AG04449 (cell line): ENCODE measurements around the gene IFNLR1.

Experiments used
- CTCF ChIA-PET: fragments of 350-600 bp; formaldehyde crosslinking; extraction: SDS; loops from one replicate; lab custom pipeline; 2021; ENCODE audit warnings: antibody characterized with exemption; lab: Yijun Ruan, JAX
- POLR2A ChIA-PET: fragments of 400-600, 350-600 bp; formaldehyde crosslinking; extraction: SDS; loops from one replicate; lab custom pipeline; 2020; ENCODE audit warnings: antibody characterized with exemption, inconsistent platforms; lab: Yijun Ruan, JAX
- DNase-seq: peaks from one replicate; pipeline ENCODE4 v3.0.0-alpha.2; 2010; ENCODE audit warnings: low read depth, low spot score
- H3K4me3 ChIP-seq: 2 replicates; pipeline ENCODE4 v1.5.1; 2011; ENCODE audit warnings: low read depth, mild to moderate bottlenecking, control low read depth, low read length
- TF ChIP-seq, protein P1 (sequence below): IDR thresholded peaks from one replicate; pipeline ENCODE4 v1.5.1; 2011; ENCODE audit warnings: mild to moderate bottlenecking, moderate library complexity, low read length, control low read depth, inconsistent platforms; ENCODE audit not compliant: insufficient read depth; ENCODE audit errors: missing control alignments

Gene IFNLR1

DNA sequence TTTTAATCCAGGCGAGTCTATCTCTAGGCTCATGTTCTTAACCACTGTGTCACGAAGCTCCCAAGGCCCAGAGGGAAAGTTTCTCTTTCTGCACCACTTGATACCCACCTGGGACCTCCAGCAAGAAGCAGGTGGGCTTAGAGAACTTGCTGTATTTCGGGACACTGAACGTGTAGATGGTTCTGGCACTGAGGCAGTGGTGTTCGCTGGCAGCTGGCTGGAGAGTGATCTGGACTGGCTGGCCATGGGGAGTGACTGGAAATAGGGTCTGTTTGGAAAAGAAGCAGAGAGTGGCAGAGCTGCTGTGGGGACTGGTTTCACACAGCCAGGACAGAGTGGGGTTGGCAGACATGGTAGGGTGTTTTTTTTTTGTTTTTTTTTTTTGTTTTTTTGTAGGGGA, 27.7 kb downstream of the IFNLR1 start:
- POLR2A ChIA-PET = no interaction called here
- DNase-seq = no peak
- H3K4me3 ChIP-seq = no peak overlapping the region
- CTCF ChIA-PET = interaction anchor here (0.8 to 2.3 kb wide), 2 partner anchors 9 to 43 kb away, joined by 3 to 26 read pairs; no protein-coding TSS in a partner anchor
- TF ChIP-seq, protein P1, sequence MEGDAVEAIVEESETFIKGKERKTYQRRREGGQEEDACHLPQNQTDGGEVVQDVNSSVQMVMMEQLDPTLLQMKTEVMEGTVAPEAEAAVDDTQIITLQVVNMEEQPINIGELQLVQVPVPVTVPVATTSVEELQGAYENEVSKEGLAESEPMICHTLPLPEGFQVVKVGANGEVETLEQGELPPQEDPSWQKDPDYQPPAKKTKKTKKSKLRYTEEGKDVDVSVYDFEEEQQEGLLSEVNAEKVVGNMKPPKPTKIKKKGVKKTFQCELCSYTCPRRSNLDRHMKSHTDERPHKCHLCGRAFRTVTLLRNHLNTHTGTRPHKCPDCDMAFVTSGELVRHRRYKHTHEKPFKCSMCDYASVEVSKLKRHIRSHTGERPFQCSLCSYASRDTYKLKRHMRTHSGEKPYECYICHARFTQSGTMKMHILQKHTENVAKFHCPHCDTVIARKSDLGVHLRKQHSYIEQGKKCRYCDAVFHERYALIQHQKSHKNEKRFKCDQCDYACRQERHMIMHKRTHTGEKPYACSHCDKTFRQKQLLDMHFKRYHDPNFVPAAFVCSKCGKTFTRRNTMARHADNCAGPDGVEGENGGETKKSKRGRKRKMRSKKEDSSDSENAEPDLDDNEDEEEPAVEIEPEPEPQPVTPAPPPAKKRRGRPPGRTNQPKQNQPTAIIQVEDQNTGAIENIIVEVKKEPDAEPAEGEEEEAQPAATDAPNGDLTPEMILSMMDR = no peak

DNA sequence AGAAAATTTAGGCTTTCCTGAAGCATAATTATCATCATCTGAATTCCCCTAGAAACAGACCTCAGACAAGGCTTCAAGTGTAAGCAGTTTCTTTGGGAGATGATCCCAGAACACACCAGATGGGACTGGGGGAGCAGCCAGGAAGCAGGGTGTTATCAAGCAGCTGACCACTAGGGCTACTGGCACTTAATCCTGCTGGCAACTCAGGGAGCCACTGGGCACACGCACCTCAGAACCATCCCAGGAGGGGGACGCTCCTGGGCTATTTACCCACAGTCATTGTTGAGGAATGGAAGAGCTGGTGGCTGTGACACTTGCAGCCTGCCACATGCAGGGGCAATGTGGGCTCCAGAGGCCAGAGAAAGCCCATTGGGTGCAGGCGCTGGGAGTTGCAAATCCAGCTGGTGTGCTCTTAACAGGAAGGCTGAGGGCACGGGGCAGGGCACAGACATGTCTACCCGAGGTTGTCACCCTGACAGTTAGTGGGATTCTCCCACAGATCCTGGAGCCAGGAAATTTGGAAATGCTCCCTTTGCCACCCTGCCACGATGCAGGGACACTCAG, 29.1 kb downstream of the IFNLR1 start:
- no peak overlapping the region for H3K4me3 ChIP-seq
- no peak for DNase-seq
- ChIA-PET CTCF (interaction anchor here (1.1 to 2.3 kb wide), 2 partner anchors 8 to 14 kb away, joined by 3 to 26 read pairs; no protein-coding TSS in a partner anchor), POLR2A (no interaction called here)
- TF ChIP-seq, protein P1 = peak; percentile 27

DNA sequence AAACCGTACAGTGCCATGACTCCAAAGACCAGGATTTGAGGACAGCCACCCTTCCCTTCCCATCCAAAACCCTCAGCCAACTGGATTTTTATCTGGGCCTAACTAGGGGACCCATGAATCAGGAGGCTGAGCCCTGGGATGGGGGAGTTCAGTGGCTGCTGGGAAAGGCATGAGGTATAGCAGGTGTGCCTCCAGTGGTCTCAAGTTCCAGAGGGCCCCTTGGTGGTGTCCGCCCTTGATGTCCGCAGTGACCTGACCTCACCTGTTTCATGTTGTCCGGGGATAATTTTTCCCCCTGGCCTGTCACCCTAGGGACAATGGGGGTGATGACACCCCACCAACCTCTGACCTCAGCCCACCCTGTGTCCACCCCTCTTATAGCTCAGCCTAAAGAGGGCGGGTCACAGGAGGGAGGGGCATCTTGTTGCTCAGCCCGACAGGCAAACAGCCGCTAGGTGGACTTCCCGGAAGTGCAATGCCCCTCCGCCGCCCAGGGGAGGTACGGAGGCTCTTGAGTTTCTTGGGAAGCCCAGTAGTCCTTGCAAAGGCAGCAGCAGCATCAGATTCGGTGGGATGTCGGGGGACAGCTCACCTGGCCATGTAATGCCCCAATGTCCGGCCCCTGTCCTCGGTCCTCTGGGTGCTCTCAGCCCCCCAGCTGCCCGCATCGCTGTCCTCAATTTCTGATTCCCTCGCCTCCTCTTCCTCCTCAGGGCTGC, 30.4 kb downstream of the IFNLR1 start:
- no peak for DNase-seq
- ChIA-PET POLR2A (no interaction called here), CTCF (interaction anchor here (1.2 to 3.8 kb wide), 2 partner anchors 9 to 11 kb away, joined by 5 to 17 read pairs; no protein-coding TSS in a partner anchor)
- H3K4me3 ChIP-seq = no peak overlapping the region
- TF ChIP-seq, protein P1 = no peak

DNA sequence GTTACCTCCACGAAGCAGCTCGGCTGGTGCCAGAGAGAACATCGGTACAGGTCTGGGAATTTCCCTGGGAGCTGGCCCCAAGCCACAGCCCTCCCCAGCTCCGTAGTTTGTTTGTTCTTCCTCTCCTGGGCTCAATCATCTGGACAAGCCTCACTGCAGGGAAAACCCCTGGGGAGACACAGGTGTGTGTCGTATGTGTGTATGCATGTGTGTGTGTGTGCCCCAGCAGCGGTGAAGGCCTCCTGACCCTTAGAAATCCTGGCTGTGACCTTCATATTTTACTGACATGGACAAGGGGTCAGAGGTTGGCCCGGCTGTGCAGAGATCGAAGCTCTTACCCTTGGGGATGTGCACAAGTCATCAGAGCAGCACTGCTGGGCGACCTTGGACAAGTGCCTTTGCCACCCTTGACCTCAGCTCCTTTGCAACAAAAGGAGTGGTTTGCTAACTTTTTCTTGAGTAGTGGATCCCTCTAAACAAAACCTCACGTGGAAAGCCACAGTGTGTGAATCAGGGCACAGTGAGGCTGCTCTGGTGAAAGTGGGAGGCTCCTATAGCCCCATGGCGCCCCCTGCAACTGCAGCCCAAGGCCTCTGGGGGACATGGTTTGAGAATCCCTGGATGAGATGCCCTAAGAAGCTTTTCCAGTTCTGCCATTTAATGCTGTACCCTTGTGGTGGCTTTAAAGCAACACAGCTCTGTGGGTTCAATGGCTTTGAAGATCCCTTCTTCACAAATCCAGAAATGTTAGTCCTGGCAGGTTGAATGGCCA, 31.9 kb downstream of the IFNLR1 start:
- H3K4me3 ChIP-seq = no peak overlapping the region
- no peak for DNase-seq
- TF ChIP-seq, protein P1 = peak; percentile 1
- ChIA-PET POLR2A (no interaction called here), CTCF (interaction anchor here (0.6 to 9.0 kb wide), 10 partner anchors 9 to 237 kb away, joined by 3 to 102 read pairs (median 4); no protein-coding TSS in a partner anchor)

DNA sequence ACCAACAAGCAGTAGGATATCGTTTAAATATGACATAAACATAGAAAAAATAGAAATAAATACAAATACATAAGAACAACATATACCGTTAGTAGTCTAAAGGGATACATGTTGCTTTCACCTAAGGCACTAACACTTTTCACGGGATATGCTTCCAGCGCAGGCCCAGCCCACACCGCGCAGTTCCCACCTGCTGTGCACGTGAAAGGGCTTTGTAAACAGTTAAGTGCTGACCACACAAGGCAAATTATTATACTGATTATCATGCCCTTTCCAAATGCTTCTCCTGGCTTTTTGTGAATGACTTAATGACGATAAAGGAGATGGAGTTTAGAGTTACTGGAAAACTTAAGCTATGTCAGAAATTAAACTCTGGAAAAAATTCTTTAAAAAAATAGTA, 32.9 kb downstream of the IFNLR1 start:
- TF ChIP-seq, protein P1 = no peak
- no peak overlapping the region for H3K4me3 ChIP-seq
- no peak for DNase-seq
- ChIA-PET CTCF (interaction anchor here (1.0 to 9.0 kb wide), 8 partner anchors 11 to 238 kb away, joined by 3 to 102 read pairs (median 4); no protein-coding TSS in a partner anchor), POLR2A (no interaction called here)
